ENCODE results near the gene PRKCZ. TPM values are rescaled to one million over a fixed set of nuclear protein-coding genes. Genes with fewer than 3 reads are reported as not detected.

Gene PRKCZ
- total RNA-seq, 1 experiment from 2014 or later, result 96.8 TPM

GRCh38 chr1:2204415-2205190 lies 154.4 kb downstream of the PRKCZ start:
- in situ Hi-C loops (cut with HindIII; ENCODE audit: low sequenced_read_pairs), result no loop called here
- peak; percentile 56 for DNase-seq (ENCODE audit: low spot score)

DNA sequence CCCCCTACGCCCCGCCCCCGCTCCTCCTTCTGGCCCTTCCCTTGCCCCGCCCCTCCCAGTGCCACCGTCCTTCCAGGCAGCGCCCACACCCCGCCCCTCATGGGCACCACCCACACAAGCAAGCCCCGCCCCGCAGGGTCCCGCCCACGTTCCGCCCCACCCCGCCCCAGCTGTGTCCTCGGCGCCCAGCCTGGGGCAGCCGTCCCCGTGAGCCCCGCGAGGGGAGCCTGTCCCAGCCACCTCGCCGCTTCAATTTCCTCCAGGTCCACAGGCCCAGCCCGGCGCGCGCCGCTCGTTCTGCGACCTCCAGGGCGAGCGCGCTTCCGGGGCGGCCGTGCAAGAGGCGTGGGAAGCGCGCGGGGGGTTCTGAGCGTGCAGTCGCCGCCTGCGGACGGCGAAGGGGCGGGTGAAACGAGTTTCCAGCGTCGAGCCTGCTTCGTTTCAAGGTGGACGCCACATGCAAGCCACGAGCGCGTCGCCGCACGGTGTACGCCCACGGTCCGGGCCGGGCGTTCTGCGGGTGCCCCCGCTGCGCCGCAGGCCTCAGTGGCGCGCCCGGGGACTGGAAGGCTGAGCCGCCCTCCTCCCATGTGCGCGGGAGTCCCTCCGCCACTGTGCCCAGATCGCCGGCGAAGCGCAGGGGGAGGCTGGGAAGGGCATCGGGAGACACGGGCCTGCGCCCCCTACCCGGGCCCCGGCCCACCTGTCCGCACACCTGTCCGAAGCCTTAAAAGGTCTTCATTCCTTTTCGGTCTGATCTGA lies 155.2 kb downstream of the PRKCZ start:
- in situ Hi-C loops (cut with HindIII; ENCODE audit: low sequenced_read_pairs), result no loop called here
- peak; percentile 87 for DNase-seq (ENCODE audit: low spot score)

DNA sequence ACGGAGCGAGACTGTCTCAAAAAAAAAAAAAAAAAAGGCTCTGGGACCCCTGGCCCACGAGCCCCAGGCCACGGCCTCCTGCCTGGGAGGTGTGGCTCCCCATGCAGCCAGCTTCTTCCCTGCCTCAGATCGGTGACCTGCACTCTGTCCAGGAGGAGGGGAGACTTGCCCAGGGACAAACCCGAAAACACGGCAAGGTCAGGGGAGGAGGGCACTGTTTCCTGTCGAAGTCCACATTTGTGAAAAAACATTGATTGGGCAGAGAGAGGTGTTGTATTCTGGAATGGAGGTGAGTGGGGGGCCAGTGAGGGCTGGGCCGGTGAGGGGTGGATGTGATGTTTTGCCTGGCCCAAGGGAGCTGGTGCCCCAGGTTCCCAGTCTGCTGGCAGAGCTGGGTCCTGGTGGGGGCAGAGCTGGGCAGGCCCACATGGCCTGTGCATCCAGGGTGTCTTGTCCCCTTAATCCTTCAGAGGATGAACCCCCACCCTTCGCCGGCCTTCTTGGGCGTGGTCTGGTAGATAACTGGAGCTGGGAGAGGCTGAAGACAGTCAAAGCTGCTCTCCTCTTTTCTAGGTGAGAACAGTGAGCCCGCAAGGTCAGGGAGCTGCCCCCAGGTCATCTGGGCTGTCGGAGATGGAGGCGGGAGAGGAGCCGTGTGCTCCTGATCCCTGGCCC lies 156.7 kb downstream of the PRKCZ start:
- no peak for DNase-seq (ENCODE audit: low spot score)
- in situ Hi-C loops (cut with HindIII; ENCODE audit: low sequenced_read_pairs), result no loop called here

DNA sequence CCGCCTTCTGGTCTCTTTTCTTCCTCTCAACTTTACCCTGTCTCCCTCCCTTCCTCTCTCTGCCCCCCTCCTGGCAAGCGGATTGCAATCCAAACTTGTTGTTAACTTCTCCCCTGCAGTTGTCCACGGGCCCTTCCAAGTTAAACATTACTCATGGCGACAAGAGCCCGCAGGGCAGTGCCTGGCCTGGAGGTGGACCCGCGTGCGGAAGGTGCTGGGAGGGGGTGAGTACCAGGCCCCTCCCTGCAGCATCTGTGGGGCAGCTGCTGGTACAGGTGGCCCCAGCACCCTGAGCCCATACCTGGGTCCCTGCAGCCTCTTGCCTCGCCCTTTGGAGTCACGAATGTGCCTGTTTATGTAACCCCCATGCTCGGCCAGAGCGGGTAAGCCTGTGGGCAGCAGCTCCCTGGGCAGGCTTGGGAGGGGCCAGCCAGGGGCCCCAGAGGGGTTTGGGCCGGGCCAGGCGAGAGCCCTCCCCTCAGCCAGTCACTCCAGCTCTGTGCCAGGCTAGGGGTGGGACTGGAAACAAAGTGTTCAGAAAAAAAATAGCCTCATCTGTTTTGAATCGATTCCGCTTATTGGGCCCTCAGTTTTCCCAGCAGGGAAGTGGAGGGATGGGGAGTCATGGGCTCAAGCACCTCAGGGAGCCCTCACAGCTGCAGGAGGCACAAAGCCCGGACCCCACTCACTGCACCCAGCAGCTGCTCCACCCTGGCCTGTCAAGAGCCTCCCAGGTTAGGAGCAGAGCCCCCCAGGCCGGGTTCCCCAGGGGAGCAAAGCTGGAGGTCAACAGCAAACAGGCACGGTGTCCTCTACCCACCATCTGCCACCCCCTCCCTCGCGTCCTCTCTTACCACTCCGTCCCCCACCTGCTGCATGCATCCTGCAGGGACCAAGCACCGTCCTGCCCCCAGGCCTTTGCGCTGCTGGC lies 158.4 kb downstream of the PRKCZ start:
- no peak for DNase-seq (ENCODE audit: low spot score)
- in situ Hi-C loops (cut with HindIII; ENCODE audit: low sequenced_read_pairs), result no loop called here

DNA sequence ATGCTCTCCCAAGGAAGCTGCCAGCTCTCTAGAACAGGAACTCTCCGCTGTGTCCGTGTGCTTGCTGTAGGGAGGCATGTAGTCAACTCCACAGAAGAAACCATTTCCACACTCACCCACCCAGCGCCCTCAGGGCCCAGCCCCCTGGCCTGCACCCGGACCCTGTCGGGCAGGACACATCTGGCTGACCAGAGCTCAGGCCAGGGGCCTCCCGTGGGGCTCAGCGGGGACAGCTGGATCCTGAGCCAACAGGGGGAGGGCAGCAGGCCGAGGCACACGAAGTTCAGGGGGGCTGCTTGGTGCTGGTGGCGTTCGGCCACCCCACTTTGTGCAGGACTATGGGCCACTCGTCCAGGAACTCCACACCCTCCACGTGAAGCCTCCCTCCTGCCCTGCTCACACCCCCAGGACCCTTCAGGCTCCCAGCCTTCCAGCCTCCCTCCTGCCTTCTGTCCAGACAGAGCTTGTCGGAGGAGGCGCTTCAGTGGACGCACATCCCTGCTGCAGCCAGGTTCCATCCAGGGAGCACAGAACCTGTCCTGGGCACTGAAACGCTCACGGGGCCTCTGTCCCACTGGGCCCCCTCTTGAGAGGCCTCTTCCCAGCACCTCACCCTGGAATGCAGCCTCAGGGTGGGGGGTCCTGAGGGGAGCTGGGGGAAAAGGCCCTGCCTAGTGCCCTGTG lies 159.3 kb downstream of the PRKCZ start:
- in situ Hi-C loops (cut with HindIII; ENCODE audit: low sequenced_read_pairs), result no loop called here
- no peak for DNase-seq (ENCODE audit: low spot score)

GRCh38 chr1:2210084-2210653 lies 160.0 kb downstream of the PRKCZ start:
- DNase-seq (ENCODE audit: low spot score), result no peak
- in situ Hi-C loops (cut with HindIII; ENCODE audit: low sequenced_read_pairs), result no loop called here

DNA sequence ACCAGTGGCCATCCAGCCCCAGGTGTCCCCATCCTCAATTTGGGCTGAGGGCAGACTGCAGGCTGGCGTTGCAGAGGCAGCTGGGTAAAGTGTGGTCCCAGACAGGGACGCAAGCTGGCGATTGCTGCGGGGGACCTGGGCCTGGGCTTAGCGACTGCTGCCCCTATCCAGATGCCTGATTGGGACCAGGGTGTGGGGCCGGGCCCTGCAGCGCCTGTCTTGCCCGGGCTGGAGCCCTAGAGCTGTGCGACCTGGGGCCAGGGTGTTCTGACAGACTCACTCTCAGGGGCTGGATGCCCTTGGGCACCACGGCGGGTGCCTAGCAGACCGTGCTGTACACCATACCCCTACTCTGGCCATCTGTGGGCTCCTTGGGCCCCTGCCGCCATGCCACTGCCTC lies 160.6 kb downstream of the PRKCZ start:
- DNase-seq (ENCODE audit: low spot score), result no peak
- in situ Hi-C loops (cut with HindIII; ENCODE audit: low sequenced_read_pairs), result no loop called here

GRCh38 chr1:2212274-2212531 lies 162.0 kb downstream of the PRKCZ start:
- DNase-seq (ENCODE audit: low spot score), result no peak
- in situ Hi-C loops (cut with HindIII; ENCODE audit: low sequenced_read_pairs), result no loop called here

- in situ Hi-C loops (cut with HindIII; ENCODE audit: low sequenced_read_pairs), result no loop called here
- DNase-seq (ENCODE audit: low spot score), result peak; percentile 98
Observed at GRCh38 chr1:2212532-2213491, 162.6 kb downstream of the PRKCZ start.

GRCh38 chr1:2213576-2214505 lies 163.6 kb downstream of the PRKCZ start:
- in situ Hi-C loops (cut with HindIII; ENCODE audit: low sequenced_read_pairs), result no loop called here

DNA sequence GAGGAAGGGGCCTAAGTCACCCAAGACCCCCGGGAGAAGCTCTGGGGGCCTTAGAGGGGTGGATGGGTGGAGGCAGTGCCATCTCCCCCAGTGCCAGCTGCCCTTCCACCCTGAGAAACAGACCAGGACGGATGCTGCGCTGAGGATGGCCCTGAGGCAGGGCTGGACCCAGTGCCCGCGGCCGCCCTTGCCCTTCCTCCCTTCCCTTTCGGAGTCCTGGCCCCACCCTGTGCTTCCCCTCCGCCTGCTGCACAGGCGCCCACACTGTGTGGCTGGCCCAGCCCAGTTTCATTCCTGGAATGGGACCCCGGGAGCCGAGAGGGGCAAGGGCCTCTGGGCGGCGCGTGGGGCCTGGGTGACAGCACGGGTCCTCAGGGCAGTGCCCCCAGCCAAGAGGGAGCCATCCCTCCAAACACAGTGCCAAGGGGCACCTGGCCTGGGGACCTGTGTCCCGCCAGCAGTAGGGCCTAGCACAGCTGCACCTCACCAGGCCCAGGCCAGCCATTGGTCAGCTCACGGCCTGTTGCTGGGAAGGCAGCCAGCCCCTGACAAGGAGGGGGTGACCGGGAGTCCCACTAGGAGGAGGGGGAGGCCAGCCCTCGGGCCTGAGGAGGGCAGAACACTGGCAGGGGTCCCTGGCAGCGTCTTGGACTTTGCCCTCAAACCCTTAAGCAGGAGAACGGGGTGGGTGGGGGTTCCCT lies 164.5 kb downstream of the PRKCZ start:
- DNase-seq (ENCODE audit: low spot score), result no peak
- in situ Hi-C loops (cut with HindIII; ENCODE audit: low sequenced_read_pairs), result no loop called here

More at GRCh38 chr1:2213576-2214505, 163.6 kb downstream of the PRKCZ start:
- DNase-seq (ENCODE audit: low spot score), result peak; percentile 94

DNA sequence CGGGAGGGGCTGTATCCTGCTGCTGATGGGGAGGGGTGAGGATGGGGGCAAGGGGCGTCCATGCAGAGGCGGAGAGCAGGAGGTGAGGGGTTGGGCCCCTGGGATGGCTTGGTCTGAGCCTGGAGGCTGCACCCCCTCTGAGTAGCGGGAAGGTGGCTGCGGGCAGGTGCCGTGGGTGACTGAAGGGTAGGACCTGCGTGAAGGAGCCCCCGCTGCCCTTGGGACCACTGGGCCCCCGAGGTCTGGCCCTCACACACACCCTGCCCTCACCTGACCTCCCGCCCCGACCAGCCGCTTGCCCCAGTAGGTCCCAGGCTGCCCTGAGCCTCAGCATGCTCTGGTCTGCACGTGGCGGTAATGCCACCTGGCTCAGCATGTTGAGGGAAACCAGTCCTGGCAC lies 165.1 kb downstream of the PRKCZ start:
- in situ Hi-C loops (cut with HindIII; ENCODE audit: low sequenced_read_pairs), result no loop called here
- DNase-seq (ENCODE audit: low spot score), result no peak

GRCh38 chr1:2215909-2216766 lies 165.9 kb downstream of the PRKCZ start:
- in situ Hi-C loops (cut with HindIII; ENCODE audit: low sequenced_read_pairs), result no loop called here
- no peak for DNase-seq (ENCODE audit: low spot score)

- in situ Hi-C loops (cut with HindIII; ENCODE audit: low sequenced_read_pairs), result no loop called here
- DNase-seq (ENCODE audit: low spot score), result no peak
Observed at GRCh38 chr1:2216767-2217058, 166.5 kb downstream of the PRKCZ start.

GRCh38 chr1:2221271-2221670 lies 171.1 kb downstream of the PRKCZ start:
- in situ Hi-C loops (cut with HindIII; ENCODE audit: low sequenced_read_pairs), result no loop called here
- DNase-seq (ENCODE audit: low spot score), result no peak
